HG03159 (cell line): ENCODE results near the gene DISC1.

ENCODE experiments used
- ATAC-seq: cut with Tn5 transposase; IDR thresholded peaks from one replicate; pipeline ENCODE4 v1.9.1; 2021; ENCODE audit warnings: mild to moderate bottlenecking, moderate library complexity; ENCODE audit not compliant: unreplicated experiment

The DISC1 gene

GRCh38 chr1:231694465-231695077 is 68.0 kb downstream of the DISC1 start:
- ATAC-seq, result no peak

DNA sequence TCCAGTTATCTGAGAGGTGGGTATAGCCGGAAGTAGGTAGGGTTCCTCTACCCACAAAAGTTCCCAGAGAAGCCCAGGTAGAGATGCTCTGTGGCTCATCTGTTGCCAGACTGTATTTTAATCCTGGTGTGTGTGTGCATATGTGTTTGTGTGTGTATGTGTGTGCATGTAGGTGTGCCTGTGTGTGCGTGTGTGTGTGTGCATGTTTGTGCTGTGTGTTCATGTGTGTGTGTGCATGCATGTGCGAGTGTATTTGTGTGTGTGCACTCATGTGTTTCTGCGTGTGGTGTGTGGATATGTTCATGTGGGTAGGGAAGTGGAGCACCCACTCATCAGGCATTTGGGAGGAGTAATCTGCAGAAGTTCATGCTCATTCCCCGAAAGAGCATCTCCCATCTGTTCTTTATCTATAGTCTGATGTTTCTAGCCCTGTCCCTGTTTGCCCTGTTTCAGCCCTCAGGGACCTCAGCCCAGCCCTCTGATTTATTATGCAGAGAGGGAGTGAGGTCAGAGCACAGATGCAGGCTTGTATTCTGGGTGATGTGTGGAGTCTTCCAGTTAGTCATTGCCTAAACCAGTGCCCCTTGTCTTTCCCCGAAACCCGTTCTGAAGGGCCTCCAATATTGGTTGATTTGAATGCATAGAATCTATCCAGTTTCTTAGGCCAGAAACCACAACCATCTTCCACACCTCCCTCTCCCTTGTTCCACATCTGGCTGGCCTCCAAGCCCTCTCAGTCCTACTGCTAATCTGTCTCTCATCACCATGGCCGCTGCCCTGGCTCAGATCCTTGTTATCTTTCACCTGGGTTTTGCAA is 69.1 kb downstream of the DISC1 start:
- no peak for ATAC-seq

GRCh38 chr1:231699784-231700183 is 73.2 kb downstream of the DISC1 start:
- no peak for ATAC-seq

DNA sequence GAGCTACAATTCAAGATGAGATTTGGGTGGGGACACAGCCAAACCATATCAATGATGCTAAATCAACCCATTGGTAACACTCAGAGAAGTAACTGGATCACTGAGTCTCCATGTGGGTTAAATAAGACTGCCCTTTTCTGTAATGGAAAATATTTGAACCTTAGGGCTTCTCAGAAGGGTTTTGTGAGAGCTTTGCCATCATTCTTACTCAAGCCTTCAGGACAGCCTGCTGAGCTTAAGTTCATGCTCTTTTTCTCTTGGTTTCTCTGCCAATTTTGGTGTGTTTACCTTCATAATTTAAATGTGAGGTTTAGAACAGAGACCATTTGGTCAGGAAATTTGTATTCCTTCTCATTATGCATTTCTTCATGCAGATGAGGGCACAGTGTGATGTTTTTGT is 74.7 kb downstream of the DISC1 start:
- ATAC-seq, result no peak

DNA sequence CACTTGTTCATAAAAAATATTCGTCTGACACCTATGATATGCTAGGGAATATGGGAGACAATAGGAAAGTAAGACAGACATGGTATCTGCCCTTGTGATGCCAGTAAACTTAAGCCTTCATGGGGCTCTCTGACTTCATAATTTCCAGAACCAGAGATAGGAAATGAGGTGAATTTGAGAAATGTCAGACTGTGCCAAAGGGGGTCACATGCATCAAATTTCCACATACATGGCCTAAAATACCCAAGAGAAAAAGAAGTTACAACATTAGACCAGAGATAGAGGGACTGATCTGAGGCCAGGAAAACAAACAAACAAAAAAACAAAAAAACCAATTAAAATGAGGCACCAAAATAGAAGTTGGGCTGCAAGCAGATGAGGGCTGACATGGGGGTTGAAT is 75.7 kb downstream of the DISC1 start:
- ATAC-seq, result no peak

DNA sequence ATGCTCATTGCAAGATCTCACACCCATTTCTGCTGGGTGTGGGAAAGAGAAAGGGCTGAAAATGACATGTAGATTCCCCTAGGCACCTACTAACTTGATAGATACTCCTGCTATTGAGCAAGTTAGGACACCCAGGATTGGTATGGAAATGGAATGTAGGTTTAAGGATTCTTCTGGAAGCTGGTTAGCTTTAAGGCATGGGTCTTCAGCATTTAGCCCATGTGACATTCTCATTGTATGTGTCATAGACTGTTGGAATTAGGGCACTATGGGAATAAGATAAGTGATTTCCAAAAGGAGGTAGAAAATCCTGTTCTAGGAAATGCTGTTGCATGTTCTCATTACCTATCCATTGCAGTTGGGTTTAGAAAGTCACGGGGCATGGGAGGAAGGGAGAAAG is 76.2 kb downstream of the DISC1 start:
- ATAC-seq, result no peak

GRCh38 chr1:231705806-231706760 is 79.5 kb downstream of the DISC1 start:
- ATAC-seq, result no peak

GRCh38 chr1:231706934-231707333 is 80.3 kb downstream of the DISC1 start:
- no peak for ATAC-seq

DNA sequence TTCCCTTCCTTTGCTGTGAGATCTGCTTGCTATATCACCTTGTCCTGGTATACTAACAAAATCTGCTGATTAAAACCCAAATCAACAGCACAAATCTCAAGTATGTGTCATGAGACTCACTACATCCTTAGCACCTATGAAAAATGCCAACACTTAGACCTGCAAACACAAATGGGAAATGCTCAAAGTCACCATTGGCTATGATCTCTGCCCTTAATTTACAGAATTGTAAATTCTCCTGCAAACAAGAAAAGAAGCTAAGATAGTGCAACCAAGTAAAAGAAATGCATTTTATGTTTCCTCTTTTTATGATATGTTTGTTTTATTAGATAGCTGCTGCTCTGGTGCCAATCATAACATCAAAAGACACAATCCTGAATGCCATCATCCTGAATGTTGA is 80.8 kb downstream of the DISC1 start:
- no peak for ATAC-seq

DNA sequence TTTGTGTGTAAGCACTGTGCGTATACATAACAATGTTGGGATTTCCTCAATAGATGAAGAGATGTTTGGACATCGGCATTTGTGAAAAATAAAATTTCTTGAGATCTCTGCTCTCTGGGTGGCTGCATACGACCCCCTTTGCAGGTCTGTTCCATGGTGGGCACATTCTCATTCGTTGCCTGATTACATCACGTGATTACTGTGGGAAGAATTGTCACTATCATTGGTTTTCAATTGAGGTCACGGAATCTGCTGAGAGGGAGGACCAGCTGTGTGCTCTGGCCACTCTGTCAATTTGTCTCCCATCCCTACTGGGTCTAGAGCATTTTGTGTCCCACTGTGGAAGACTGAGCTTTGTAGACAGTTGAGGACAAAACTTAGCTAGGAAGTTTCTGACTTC is 81.8 kb downstream of the DISC1 start:
- ATAC-seq, result no peak

GRCh38 chr1:231714440-231714839 is 87.8 kb downstream of the DISC1 start:
- ATAC-seq, result no peak

DNA sequence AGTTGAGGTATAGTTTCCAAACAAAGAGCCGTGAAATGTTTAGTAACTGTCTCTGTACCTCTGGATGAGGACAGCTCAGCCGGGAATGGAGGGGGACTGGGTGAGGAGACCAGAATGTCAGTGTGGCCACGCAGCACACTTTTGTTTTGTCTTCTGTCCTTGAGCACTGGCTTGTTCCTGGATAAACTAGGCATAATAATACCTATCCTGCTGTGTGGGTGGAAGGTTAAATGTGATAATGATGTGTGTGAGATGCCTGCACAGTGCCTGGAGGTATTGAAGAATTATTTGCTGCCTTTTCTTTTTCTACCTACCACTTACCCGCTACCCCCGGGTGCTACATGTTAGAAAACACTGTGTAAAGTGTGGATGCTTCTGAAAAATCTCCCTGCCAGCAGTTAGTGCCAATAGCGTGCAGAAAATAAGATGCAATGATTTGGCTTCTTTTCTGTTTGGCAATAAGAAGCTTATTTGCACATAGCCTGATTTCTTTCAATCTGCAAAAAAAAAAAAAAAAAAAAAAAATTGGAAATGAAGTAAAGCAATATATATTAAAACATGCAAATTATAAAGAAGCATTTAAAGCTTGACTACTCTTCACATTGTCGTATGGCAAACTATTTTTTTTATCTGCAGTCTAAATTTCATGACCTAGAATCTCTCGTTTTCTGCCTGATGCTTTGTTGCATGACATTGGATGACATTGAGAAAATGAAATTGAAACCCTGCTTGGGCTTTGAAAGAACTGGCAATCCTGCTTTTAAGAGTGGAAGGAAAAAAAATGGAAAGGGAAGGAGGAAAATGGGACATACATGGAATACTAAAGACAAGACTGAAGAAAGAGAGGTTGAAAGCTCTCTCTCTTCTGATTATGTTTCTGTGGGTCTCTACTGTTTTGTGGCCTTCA is 89.5 kb downstream of the DISC1 start:
- ATAC-seq, result no peak

DNA sequence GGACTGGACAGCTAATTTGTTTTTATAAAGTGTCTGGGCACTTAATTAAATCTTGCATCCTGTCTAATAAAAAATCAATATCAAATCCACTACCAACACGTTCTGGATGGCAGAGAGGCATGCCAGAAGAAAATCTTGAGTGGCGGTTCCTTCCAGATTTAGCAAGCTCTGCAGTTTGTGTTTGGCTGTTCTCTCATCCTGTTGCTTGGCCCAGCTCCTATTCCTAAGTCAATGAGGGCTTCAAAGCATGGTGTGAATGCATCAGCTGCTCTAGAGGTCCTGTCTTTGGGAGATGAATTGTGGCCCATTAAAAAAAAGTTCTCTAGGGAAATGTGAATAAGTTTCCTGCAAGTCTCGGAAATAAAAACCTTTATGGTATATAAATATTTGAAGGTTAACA is 90.3 kb downstream of the DISC1 start:
- ATAC-seq, result no peak

DNA sequence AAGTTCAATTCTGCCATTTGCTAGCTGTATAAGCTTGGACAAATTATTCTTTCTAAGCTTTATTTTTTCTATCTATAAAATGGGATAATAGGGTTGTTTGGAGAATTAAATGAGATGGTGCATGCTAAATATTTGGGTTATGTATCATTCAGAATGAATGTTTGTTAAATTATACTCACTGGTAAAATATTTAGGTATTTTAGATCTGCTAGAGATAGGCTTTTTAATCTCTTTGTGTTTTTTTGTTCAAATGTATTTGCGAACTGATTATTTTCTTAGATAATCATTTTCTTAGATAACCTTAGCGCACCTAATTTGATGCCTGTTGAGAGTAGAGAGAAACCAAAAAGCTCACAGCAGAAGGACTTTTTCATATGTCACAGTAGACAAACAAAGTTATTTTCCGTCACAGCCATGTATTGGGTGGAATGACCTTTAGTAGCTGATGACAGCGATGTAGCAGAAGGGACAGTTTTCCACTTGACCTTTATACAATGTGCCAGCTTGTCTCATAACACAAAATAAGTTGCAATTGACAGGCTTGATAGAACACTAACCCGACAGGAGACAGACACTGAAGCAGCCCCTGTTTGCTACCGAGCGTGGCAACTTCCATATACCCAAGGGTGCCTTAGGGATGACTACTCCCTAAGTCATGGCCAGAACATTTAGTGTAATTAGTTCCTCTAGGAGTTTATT is 93.0 kb downstream of the DISC1 start:
- ATAC-seq, result no peak

DNA sequence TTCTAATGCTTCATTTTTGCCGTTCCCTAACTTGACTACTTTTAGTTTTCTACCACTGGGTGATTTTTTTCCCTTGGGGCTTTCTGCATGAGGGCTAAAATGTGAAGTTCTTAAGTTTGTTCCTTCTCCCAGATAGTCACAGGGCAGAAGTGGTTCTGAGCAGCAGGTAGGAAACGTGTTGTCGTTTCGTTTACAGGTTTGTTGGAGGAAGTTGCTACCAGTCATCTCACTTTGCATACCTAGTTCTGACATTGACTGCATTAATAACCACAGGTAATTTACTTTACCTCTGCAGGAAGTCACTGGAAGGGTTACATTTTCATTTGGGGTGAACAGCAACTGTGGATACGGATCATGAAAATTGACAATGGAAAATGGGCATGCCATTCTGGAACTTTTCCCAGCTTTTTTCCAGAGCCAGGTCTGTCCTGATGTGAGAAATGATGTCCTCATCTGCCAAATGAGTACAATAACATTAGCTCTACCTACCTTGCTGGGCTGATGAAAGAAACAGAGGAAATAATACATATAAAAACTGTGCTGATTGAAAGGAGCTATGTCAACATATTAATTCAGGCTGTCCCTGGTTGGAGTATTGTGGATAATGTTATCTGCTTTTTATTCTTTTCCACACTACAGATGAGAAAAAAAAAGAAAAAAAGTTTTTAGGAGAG is 94.2 kb downstream of the DISC1 start:
- no peak for ATAC-seq

DNA sequence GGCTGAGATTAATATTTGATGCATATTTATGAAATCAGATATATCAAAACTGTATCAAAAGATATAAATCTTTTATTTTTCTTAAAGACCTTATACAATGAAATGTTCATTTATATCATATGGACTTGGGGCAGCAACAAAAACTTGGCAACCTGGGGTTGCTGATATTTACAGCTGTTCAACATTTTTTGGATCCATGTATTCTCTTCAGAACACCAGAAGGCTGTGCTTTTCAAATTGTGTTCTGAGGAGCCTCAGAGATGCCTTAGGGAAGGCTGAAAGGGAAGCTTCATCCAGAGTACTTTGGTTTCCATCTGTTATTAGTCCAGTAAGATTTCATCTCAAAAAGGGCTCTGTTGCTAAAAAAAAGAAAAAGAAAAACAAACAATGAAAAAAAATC is 94.8 kb downstream of the DISC1 start:
- no peak for ATAC-seq

- no peak for ATAC-seq
Observed at GRCh38 chr1:231722356-231722755, 95.8 kb downstream of the DISC1 start.

DNA sequence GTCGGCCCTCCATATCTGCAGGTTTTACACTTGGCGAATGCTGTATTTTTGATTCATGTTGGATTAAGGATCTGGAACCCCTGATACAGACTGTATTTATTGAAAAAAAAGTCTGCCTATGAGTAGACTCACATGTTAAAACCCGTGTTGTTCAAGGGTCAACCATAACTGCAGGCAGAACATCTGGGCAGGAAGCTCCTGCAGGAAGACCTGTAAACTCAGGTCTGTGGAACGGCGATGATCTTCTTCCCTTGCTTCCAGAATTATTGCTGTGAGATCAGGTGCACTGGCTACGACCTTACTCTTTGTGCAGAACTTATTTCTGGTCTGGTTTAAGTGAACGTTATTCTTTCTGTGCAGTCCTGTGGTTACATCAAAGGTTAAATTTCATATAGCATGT is 96.6 kb downstream of the DISC1 start:
- ATAC-seq, result no peak

- no peak for ATAC-seq
Observed at GRCh38 chr1:231724041-231724440, 97.5 kb downstream of the DISC1 start.
